Measurements from ENCODE around the gene B4GAT1. TPM values are rescaled to one million over a fixed set of nuclear protein-coding genes. Genes with fewer than 3 reads are reported as not detected.

Gene B4GAT1
- total and polyA plus RNA-seq, 3 donors from 2014 or later, result 23.2 to 45.1 (median 28.2) TPM

DNA sequence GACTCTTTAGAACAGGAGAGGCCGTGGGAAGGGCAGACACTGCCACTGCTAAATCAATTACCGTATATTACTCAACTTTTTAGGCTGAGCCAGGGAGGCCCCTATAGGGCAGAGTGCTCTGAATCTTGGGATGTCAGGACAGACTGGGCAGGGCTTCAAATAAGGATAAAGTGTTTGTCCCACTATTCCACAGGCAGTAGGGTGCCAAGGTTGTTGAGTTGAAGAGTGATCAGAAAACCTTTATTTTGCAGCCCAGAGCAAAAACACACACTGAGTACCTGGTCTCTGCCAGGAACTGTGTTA, 1.6 kb upstream of the B4GAT1 start:
- Histone ChIP-seq H3K27me3 (no peaks in the 10 kb centered on the region), H3K36me3 (ENCODE audit: low read depth, missing control alignments) (no peaks in the 10 kb centered on the region), H3K4me1 (peaks cover 27% of the 10 kb centered on the region), H3K9me3 (no peaks in the 10 kb centered on the region), H3K27ac (no peak overlapping the region), H3K4me3 (no peak overlapping the region)
- TF ChIP-seq, protein P1, sequence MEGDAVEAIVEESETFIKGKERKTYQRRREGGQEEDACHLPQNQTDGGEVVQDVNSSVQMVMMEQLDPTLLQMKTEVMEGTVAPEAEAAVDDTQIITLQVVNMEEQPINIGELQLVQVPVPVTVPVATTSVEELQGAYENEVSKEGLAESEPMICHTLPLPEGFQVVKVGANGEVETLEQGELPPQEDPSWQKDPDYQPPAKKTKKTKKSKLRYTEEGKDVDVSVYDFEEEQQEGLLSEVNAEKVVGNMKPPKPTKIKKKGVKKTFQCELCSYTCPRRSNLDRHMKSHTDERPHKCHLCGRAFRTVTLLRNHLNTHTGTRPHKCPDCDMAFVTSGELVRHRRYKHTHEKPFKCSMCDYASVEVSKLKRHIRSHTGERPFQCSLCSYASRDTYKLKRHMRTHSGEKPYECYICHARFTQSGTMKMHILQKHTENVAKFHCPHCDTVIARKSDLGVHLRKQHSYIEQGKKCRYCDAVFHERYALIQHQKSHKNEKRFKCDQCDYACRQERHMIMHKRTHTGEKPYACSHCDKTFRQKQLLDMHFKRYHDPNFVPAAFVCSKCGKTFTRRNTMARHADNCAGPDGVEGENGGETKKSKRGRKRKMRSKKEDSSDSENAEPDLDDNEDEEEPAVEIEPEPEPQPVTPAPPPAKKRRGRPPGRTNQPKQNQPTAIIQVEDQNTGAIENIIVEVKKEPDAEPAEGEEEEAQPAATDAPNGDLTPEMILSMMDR (IDR thresholded peaks at IDR 0.05), result no peak
- no peak for TF ChIP-seq POLR2A (IDR thresholded peaks at IDR 0.05)
- no peak for DNase-seq
- WGBS, 2 donors, result 53 to 60% methylated on average over 2 of the region's 2 CpGs
- intact Hi-C loops (cut with DNase I; ENCODE audit: low total_unique reads), result no loop called here

DNA sequence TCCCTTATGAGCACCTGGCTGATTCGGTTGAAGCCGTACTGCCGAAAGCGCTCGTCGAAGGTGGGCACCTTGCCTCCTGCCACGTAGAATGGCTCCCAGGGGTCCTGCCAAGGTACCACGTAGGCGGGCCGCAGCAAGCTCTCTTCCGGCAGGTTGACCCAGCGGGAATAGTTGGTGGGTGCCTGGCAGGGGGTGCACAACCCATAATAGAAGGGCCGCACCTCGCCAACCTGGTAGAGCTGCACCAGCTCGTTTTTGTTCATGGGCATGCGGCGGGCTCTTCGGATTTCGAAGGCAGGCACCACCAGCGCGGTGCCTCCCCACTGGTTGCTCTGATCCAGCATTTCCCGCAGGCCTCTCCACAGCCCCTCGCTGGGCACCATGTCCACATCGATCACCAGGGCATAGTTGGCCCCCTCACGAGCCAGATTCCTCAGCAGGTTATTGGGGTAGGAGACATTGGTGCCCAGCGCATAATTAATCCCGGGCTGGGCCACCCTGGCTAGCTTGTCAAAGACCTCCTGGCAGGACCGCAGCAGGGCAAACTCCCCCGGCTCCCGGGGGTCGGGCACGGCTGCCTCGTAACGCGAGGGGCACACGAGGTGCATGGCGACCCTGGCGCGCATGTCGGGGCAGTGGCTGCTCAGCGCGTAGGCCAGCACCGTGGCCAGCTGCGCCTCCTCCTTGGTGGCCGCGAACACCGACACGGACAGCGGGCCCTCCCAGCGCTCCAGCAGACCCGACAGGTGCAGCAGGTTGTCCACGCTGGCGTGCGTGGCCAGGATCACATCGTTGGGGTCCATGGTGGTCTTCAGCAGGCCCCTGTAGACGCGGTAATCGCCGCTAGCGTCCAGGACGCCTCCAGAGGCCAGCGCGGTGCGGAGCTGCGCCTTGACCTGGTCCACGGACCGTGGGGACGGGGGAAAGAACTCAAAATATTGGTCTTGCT, 679 bp downstream of the B4GAT1 start:
- Histone ChIP-seq H3K27me3 (no peaks in the 10 kb centered on the region), H3K4me1 (peaks cover 32% of the 10 kb centered on the region), H3K27ac (peak overlapping the region; percentile 75 to 76), H3K9me3 (no peaks in the 10 kb centered on the region), H3K4me3 (peak overlapping the region; percentile 68 to 88), H3K36me3 (ENCODE audit: low read depth, missing control alignments) (no peaks in the 10 kb centered on the region)
- TF ChIP-seq POLR2A (IDR thresholded peaks at IDR 0.05), result no peak
- TF ChIP-seq, protein P1 (IDR thresholded peaks at IDR 0.05), result no peak
- intact Hi-C loops (cut with DNase I; ENCODE audit: low total_unique reads), result no loop called here
- no peak for DNase-seq
- WGBS, 2 donors, result 20 to 69% methylated on average over 15 to 68 of the region's 68 CpGs

DNA sequence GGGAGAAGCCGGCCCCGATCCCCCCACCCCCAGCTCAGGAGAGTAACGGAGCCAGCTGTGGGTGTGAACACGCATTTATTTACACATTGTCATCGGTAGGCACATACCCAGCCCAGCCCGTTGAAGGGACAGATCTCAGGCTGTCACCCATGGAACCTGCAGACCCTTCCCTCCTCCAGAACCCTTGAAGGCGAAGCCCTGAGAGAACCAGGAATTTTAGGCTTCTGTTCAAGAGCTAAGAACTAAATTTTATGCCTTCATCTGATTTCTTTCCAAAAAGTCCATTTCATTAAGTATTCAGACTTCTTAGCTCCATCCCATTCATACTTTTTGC, 2.1 kb downstream of the B4GAT1 start:
- Histone ChIP-seq H3K4me3 (peak overlapping the region; percentile 84 to 85), H3K27me3 (no peaks in the 10 kb centered on the region), H3K36me3 (ENCODE audit: low read depth, missing control alignments) (no peaks in the 10 kb centered on the region), H3K9me3 (no peaks in the 10 kb centered on the region), H3K27ac (peak overlapping the region; percentile 31 to 65), H3K4me1 (peaks cover 32% of the 10 kb centered on the region)
- no peak for DNase-seq
- intact Hi-C loops (cut with DNase I; ENCODE audit: low total_unique reads), result no loop called here
- TF ChIP-seq, protein P1 (IDR thresholded peaks at IDR 0.05), result no peak
- no peak for TF ChIP-seq POLR2A (IDR thresholded peaks at IDR 0.05)
- WGBS, 2 donors, result 3 to 7% methylated on average over 5 to 6 of the region's 7 CpGs

DNA sequence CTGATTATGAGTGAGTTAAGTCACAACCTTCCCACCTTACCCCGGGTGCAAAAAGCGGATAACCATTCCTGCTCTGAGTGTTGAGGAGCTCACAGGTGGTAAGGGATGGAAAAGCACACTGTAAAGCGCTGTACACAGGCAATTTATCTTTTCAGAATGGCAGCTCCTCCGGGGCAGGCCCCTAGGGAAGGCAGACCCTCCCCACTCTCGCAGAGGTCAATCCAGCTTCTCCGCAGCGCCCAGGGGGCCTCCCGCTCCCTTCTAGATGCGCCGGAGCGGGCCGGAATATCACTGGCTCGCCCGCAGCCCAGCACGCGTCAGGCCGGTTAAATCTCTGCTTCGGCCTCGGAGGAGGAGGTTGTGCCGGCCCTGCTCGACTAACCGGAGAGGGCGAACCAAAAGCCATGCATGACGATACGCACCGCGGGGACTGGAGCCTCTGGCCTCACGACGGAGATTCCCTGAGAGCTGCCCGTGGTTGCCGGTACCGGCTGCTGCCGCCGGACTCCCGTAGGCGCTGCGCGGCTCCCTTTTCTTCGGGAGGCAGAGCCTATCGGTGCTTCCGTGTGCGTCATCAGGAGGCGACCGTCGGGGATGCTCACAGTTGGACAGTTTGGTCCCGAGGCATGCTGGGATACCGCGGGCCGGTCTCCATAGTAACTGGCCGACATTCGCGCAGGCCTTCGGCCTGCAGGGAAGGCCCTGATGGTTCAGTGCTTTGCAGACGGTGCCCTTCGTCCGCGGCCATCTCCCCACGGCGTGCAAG, 2.7 kb downstream of the B4GAT1 start, which contains the start of gene BRMS1:
Gene BRMS1, minus strand, starts transcription at position 555 of the 766 bp plus-strand sequence. CDS start 2,870 bp downstream, outside the sequence.
- peak within 1 kb of the TSS; percentile 31 to 65 for H3K27ac ChIP-seq
- peak within 1 kb of the TSS; percentile 84 to 85 for H3K4me3 ChIP-seq
- H3K4me1 ChIP-seq, result peaks cover 32% of the 10 kb centered on the region
- no peaks in the 10 kb centered on the region for H3K9me3 ChIP-seq
- WGBS, 2 donors, result 0 to 1% methylated on average over 7 to 53 of the region's 59 CpGs
- DNase-seq, result peak; percentile 100
- H3K27me3 ChIP-seq, result no peaks in the 10 kb centered on the region
- TF ChIP-seq, protein P1 (IDR thresholded peaks at IDR 0.05), result peak in 1 of 3 experiments; percentile 69
- TF ChIP-seq POLR2A (IDR thresholded peaks at IDR 0.05), result no peak
- H3K36me3 ChIP-seq (ENCODE audit: low read depth, missing control alignments), result no peaks in the 10 kb centered on the region
- intact Hi-C loops (cut with DNase I; ENCODE audit: low total_unique reads), result no loop called here

All from testis (tissue), 3 donors.